Keratinocyte (primary cell): ENCODE results near the gene HOXC4. TPM values are rescaled to one million over a fixed set of nuclear protein-coding genes. Genes with fewer than 3 reads are reported as not detected.
A peak's percentile ranks its signal among the peaks of the same experiment; 100 is the strongest.

Experiments used
- DNase-seq: peaks from one replicate; pipeline ENCODE4 v3.0.0-alpha.2; 2011; ENCODE audit warnings: low read depth, missing footprints, low spot score
- FAIRE-seq: peaks from 2 replicates; lab custom pipeline; 2011; peaks lifted over from hg19 to GRCh38; lab: Jason Lieb, UNC
- H2AFZ ChIP-seq: 2 replicates; pipeline ENCODE4 v1.6.0; 2012; ENCODE audit warnings: low read length, control low read depth, inconsistent platforms; ENCODE audit not compliant: control insufficient read depth
- H3K27ac ChIP-seq: 2 replicates; pipeline ENCODE4 v1.5.1; 2011; ENCODE audit warnings: low read length; ENCODE audit not compliant: control insufficient read depth, insufficient read depth
- H3K27me3 ChIP-seq: 3 replicates; pipeline ENCODE4 v1.6.0; 2011; ENCODE audit warnings: low read length; ENCODE audit not compliant: control insufficient read depth, insufficient read depth; ENCODE audit errors: extremely low read depth
- H3K36me3 ChIP-seq, 2 experiments: 2 replicates in 1 of 2; 3 replicates in 1 of 2; pipeline ENCODE4 v1.5.1; 2011; ENCODE audit warnings: low read length in 2 of 2, mild to moderate bottlenecking in 1 of 2; ENCODE audit not compliant: control insufficient read depth in 2 of 2, insufficient read depth in 2 of 2; ENCODE audit errors: extremely low read depth in 1 of 2
- H3K4me1 ChIP-seq: 3 replicates; pipeline ENCODE4 v1.5.1; 2011; ENCODE audit warnings: low read length; ENCODE audit not compliant: control insufficient read depth, insufficient read depth; ENCODE audit errors: extremely low read depth
- H3K4me2 ChIP-seq: 3 replicates; pipeline ENCODE4 v1.6.0; 2011; ENCODE audit warnings: low read depth, low read length; ENCODE audit not compliant: control insufficient read depth, insufficient read depth; ENCODE audit errors: extremely low read depth
- H3K4me3 ChIP-seq, 3 experiments: fragments of 200-600 bp in 1 of 3; sonication (generic) in 1 of 3; 2 replicates in 2 of 3; 3 replicates in 1 of 3; pipeline ENCODE4 v1.5.1; 2011 to 2016; ENCODE audit warnings: low read length in 3 of 3, mild to moderate bottlenecking in 3 of 3, control low read depth in 2 of 3, inconsistent platforms in 1 of 3, low read depth in 1 of 3, mixed read lengths in 1 of 3, mixed run types in 1 of 3, moderate library complexity in 1 of 3; ENCODE audit not compliant: control insufficient read depth in 2 of 3, insufficient read depth in 2 of 3; ENCODE audit errors: extremely low read depth in 1 of 3
- H3K79me2 ChIP-seq: 2 replicates; pipeline ENCODE4 v1.6.0; 2012; ENCODE audit warnings: low read length; ENCODE audit not compliant: control insufficient read depth, insufficient read depth
- H3K9ac ChIP-seq: 3 replicates; pipeline ENCODE4 v1.6.0; 2011; ENCODE audit warnings: low read length; ENCODE audit not compliant: control insufficient read depth, insufficient read depth; ENCODE audit errors: extremely low read depth
- H3K9me1 ChIP-seq: 3 replicates; pipeline ENCODE4 v1.6.0; 2011; ENCODE audit warnings: low read length; ENCODE audit not compliant: control insufficient read depth, insufficient read depth; ENCODE audit errors: extremely low read depth
- H3K9me3 ChIP-seq: 2 replicates; pipeline ENCODE4 v1.5.1; 2012; ENCODE audit warnings: low read depth, low read length; ENCODE audit not compliant: control insufficient read depth
- H4K20me1 ChIP-seq: 3 replicates; pipeline ENCODE4 v1.6.0; 2011; ENCODE audit warnings: low read length; ENCODE audit not compliant: control insufficient read depth, insufficient read depth; ENCODE audit errors: extremely low read depth
- CTCF ChIP-seq, 3 experiments: IDR thresholded peaks in 1 of 3; conservative IDR thresholded peaks in 1 of 3; optimal IDR thresholded peaks in 1 of 3; 2 replicates in 2 of 3; 3 replicates in 1 of 3; pipeline versions ENCODE3 to v1.5.1; 2011; ENCODE audit warnings: low read length in 3 of 3, mild to moderate bottlenecking in 3 of 3, moderate library complexity in 2 of 3, control low read depth in 1 of 3, inconsistent platforms in 1 of 3; ENCODE audit not compliant: insufficient read depth in 2 of 3; ENCODE audit errors: extremely low read depth in 1 of 3
- EZH2 ChIP-seq: IDR thresholded peaks from one replicate; pipeline ENCODE4 v1.6.1; 2012; ENCODE audit warnings: inconsistent platforms, mild to moderate bottlenecking, low read length, moderate library complexity
- dilution Hi-C: fragments of 300-500 bp; cut with MboI; formaldehyde crosslinking; loops from one replicate; pipeline ENCODE4 v1.7.0; 2020; ENCODE audit warnings: low sequenced_read_pairs; ENCODE audit not compliant: extremely low pct_ligation_motif_present
- polyA plus RNA-seq, 5 experiments: library from polyadenylated mRNA; depleted of rRNA in 3 of 5; stranded (reverse) in 3 of 5; stranded (forward) in 1 of 5; unstranded in 1 of 5; fragments of >200 nt; gene quantifications; 1 replicate in 1 of 5; 2 replicates in 3 of 5; 3 replicates in 1 of 5; pipeline versions ENCODE4 v1.2.1 to v1.2.3, GENCODE V29; 2011 to 2012; ENCODE audit warnings: missing spikeins in 2 of 5, low read depth in 1 of 5, low replicate concordance in 1 of 5

HOXC4 gene
- polyA plus RNA-seq, 1 donor (not counting 4 experiments of a cell fraction or from before 2014, with no cell fraction given) = 1.8 TPM

GRCh38 chr12:54009171-54010052, 44.2 kb upstream of the HOXC4 start:
- TF ChIP-seq EZH2 = no peak
- TF ChIP-seq CTCF (optimal IDR thresholded peaks at IDR 0.05 in 1 of 3, IDR thresholded peaks at IDR 0.05 in 1 of 3, conservative IDR thresholded peaks at IDR 0.05 in 1 of 3; ENCODE audit: extremely low read depth in 1 of 3, insufficient read depth in 2 of 3, low read length in 3 of 3) = no peak
- Histone ChIP-seq H3K27ac (no peak overlapping the region), H3K27me3 (no peaks in the 10 kb centered on the region)

GRCh38 chr12:54010053-54010971, 43.3 kb upstream of the HOXC4 start:
- no peaks in the 10 kb centered on the region for H3K36me3 ChIP-seq
- no peaks in the 10 kb centered on the region for H4K20me1 ChIP-seq
- no peak overlapping the region for H3K27ac ChIP-seq
- peak overlapping the region; percentile 79 for H3K4me2 ChIP-seq
- peak overlapping the region in 1 of 3 experiments; percentile 19 for H3K4me3 ChIP-seq
- H3K9ac ChIP-seq = peak overlapping the region; percentile 80
- peaks cover 32% of the 10 kb centered on the region for H3K79me2 ChIP-seq
- no peak overlapping the region for H2AFZ ChIP-seq
- DNase-seq (no peak), FAIRE-seq (no peak)
- peaks cover 16% of the 10 kb centered on the region for H3K4me1 ChIP-seq
- H3K9me3 ChIP-seq = no peaks in the 10 kb centered on the region
- dilution Hi-C loops = no loop called here
- TF ChIP-seq CTCF (optimal IDR thresholded peaks at IDR 0.05 in 1 of 3, IDR thresholded peaks at IDR 0.05 in 1 of 3, conservative IDR thresholded peaks at IDR 0.05 in 1 of 3; ENCODE audit: extremely low read depth in 1 of 3, insufficient read depth in 2 of 3, low read length in 3 of 3) (no peak), EZH2 (no peak)
- no peaks in the 10 kb centered on the region for H3K9me1 ChIP-seq
- no peaks in the 10 kb centered on the region for H3K27me3 ChIP-seq

More at GRCh38 chr12:54009171-54010052, 44.2 kb upstream of the HOXC4 start:
- H3K4me1 ChIP-seq = peaks cover 16% of the 10 kb centered on the region
- H3K9ac ChIP-seq = peak overlapping the region; percentile 80
- no peak for DNase-seq
- no peaks in the 10 kb centered on the region for H3K9me1 ChIP-seq
- H3K79me2 ChIP-seq = peaks cover 28% of the 10 kb centered on the region
- H3K4me3 ChIP-seq = peak overlapping the region; percentile 43 to 62 (median 62)
- peak overlapping the region; percentile 79 for H3K4me2 ChIP-seq
- no peak for FAIRE-seq
- H4K20me1 ChIP-seq = no peaks in the 10 kb centered on the region
- no peaks in the 10 kb centered on the region for H3K9me3 ChIP-seq
- peaks cover 0 to 2% of the 10 kb centered on the region in 2 experiments for H3K36me3 ChIP-seq
- dilution Hi-C loops = no loop called here
- H2AFZ ChIP-seq = peak overlapping the region; percentile 70
